Activated CD4-positive, alpha-beta T cell treated with anti-CD3 and anti-CD28 coated beads, Interleukin-2, amount 50 U/mL, for 16 hours (primary cell): ENCODE results near the gene LYPD6B.

Source experiments
- DNase-seq: peaks from one replicate; pipeline ENCODE4 v3.0.0-alpha.2; 2020

The LYPD6B gene

DNA sequence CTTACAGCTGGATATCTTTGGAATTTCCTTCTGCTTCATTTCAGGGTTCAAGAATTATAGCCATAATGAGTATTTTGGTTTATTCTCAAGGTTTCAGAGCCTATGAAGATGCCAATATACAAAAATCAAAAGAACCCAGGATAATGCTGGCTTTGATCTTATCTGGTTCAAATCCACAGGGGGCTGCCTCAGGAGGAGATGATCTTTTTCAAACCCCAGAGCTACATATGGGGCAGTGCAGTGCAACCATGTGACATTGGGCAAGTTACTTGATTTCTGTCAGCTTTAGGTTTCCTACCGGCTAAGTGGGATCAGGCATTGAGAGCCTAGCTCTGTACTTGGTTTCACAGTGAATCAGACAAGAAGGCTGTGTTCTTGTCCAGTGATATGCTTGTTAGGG is 23.0 kb upstream of the LYPD6B start:
- no peak for DNase-seq

DNA sequence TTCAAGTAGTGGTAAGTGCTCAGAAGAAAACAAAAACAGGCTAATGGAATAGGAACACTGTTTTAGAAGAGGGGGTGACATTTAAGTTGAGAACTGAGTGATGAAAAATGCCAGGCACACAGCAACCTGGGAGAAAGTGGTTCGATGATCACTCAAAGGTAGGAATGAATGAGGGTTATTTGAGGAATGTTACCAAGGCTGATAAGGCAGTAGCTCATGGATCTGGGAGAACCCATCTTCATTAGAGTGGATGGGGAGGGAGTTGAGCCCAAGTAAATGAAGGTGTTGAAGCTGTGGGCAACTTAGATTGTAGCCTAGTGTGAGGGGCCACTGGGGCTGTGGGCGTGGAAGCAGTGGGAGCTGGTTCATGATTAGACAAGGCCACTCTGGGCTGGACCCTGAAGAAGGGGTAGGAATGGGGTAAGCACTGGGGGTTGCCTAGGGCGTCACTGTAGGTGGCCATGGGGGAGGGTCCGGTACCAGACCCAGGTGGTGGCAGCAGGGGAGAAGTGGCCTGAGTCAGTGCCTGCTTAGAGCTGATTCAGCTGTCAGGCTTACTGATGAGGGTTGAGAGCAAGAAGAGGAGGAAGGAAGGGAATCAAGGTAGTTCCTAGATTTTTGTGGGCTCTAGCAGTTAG is 22.5 kb upstream of the LYPD6B start:
- DNase-seq, result no peak

DNA sequence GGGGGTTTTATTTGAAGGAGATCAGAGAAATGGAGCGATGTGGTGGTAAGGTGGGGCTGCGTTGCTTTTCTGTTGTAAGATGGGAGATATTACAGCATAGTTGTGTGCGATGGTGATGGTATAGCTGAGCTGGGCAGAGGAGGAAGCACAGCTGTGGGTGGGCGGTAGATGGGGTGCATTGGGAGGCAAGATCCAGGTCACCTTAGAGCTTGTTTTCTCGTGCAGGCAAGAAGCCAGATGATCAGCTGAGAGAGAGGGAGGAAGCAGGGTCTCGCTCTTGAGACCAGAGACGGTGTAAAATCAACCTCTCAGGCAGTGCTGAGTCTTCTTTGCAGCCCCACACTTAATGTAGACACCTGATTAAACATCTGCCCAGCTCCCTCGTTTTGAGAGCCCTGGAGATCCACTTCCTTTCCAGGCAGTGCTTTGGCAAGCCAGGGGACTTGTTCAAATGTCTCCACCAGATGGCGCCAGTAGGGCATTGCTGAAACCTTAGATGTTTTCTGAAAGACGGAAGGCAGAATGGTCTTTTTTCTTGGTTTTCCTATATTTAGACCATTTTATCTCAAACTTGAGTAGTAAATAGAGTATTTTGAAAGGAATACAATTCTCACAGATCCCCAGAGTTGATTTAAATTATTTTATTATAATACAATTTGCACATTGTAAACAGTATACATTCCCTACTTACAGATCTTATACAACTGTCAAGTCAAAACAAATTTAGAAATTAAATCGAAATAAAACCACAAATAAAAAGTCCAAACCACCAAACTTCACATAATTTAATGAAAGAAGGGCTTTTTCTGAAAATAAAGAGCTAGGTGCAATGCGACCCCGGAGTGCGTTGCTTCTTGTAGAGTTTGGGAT is 21.1 kb upstream of the LYPD6B start:
- peak; percentile 70 for DNase-seq

DNA sequence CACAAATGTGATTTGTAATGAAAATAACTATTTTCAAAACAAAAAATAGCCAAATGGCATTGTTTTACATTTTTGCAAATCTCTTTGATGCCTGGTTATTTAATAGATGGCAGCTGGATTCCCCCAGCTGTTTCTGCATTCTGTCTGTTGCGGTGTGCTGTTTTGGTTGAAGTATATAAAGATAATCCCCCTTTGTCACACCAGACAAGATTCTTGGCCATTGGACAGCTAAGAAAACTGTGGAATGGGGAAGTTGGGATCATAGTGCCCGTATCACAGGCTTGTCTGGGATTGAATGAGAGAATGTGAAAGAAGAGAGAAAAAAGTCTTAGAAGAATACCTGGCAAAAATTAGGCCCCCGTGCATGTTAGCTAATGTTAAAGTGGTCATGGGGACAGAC is 19.5 kb upstream of the LYPD6B start:
- DNase-seq, result no peak

DNA sequence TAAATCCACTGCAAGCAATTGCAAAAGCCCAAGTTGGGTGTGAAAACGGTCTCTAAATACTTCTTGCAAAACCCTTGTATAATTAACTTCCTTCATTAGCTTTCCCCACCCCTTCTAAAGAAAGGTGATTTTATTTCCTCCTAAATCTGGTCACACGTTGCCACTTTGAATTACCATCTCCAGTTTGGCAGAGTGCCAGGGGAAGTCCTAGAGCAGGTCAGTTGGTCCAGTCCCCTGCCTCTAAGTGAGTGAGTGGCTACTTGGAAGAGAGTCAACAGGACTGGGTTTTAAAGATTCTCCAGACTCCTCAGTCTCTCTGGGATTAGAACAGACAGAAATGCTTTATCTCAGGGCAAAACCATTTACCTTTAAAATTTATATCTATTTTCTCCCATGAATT is 18.7 kb upstream of the LYPD6B start:
- no peak for DNase-seq

DNA sequence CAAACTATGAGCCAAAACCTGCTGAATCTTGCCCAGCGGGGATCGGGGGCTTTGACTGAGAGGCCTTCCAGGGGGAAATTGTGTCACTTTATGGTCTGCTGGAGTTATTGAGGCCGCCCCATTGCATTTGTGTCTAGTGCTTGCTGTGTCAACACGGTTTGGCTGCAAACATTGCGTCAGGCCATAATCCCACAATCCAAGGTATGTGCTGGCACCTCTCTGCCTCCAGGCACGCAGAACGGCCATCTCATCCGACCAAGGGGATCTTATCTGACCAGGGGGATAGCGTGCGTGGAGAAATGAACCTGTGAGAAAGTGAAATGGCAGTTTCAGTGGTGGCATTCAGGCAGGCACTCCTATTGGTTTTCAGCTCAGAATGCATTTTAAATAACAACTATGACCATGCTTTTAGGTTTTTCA is 18.1 kb upstream of the LYPD6B start:
- DNase-seq, result no peak

DNA sequence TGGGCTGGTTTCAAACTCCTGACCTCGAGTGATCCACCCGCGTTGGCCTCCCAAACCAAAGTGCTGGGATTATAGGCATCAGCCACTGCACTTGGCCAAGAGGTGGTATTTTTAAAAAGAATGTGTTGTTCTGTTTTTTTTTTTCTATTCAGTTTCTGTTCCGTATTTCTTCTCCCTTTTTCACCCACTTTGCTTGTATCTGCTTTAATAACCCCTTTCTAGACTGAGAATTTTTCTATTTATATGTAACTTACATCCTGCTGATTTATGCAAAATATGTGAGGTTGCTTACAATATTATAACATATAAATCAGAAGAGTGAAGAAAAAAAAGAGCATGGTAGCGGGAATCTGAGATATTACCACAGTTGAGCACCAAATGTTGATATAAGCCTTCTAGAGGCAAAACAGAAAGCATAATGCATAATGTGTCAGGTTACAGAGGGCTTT is 17.2 kb upstream of the LYPD6B start:
- DNase-seq, result no peak

DNA sequence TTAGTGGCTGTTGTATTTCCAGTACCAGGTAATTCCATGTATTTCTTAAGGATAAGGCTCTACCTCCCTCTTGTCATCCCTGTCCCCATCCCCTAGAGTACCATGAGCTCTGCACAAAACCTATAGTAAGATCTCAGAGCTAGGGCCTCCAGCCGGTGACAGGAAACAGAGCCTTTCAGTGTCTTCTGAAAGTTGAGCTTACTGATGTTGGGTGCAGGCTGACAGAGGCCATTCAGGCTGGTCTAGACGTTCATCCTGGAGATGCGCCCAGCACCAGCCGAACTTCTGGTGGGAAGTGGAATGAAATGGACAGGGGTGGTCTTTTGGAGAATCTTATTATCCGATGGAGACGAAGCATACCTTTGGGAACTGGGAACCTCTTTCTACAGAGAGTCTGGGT is 16.7 kb upstream of the LYPD6B start:
- no peak for DNase-seq

DNA sequence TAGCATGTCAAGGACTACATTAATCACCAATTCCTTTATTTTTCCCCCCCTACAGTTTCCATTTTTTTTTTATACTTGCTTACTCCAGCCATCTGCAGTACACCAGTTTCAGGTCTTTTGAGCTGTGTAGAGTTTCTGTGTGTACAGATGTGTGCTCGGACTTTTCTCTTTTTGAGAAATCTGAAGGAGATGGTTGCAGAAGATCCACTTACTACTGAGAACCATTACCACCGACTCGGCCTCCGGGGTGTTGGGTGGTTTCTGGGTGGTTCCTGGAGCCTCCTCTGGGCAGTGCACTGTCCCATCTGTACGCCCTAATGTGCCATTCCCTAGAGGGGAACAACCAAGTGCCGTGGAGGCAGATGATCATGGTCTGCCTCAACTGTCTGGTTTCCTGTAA is 15.4 kb upstream of the LYPD6B start:
- no peak for DNase-seq

DNA sequence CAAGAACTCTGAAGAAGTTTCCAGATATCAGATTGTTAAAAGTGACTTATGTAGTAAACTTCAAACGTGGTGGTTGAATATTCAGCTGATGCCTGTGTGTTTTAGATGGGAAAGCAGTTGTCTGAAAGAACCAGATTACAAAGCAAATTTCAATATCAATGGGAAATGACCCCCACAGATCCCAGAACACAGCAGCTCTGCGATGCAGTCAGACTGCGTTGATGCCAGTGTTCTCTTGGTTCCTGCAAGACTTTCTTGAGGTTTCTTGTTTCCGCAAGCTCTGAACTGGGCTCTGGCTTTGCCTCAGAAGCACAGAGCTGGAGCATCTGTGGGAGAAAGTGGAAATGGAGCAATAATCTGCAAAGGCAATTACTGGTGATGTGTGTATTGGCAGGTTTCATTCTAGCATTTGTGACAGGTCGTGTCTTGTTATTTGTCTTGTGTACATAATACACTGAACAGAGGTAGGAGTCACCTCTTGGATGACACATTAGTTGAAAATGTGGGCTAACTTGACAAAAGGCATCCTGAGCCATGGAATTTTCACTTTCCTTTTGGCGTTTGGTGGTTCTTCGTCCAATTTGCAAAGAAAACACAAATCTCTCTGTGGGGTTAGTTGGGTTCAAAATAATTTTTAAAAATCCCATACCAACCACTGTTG is 10.8 kb upstream of the LYPD6B start:
- no peak for DNase-seq

DNA sequence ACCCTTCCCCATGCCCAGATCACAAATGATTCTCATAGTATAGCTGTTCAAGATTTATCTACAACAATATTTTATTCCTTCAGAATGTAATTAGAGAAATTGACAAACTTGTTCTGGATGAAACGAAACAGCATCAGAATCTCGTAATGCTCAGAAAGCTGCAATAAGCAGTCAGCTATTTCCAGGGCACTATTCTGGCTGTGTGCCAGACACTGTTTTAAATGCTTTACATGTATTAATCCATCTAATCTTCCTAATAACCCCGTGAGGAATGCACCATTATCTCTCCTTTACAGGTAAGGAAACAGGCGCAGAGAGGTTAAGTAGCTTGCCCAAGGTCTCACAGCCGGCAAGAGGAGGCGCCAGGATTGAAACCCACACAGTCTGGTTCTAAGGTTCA is 10.1 kb upstream of the LYPD6B start:
- DNase-seq, result no peak

DNA sequence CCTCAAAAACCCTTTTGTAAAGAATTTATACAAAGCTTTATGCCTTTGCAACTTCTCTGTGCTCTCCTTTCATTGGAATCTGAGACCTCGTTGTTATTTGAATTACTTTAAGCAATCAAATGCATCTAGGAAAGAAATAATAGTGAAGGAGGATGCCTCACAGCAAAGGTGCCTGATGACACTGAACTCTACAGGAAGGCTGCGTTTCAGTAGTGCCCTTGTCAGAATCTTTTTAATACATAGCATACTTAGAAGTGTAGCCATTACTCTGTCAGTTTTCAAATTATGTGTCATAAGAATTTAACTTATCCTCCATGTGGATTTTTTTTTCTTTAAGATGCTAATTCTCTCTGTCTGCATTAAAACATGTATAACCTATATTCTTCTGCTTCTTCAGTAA is 9.6 kb upstream of the LYPD6B start:
- no peak for DNase-seq

DNA sequence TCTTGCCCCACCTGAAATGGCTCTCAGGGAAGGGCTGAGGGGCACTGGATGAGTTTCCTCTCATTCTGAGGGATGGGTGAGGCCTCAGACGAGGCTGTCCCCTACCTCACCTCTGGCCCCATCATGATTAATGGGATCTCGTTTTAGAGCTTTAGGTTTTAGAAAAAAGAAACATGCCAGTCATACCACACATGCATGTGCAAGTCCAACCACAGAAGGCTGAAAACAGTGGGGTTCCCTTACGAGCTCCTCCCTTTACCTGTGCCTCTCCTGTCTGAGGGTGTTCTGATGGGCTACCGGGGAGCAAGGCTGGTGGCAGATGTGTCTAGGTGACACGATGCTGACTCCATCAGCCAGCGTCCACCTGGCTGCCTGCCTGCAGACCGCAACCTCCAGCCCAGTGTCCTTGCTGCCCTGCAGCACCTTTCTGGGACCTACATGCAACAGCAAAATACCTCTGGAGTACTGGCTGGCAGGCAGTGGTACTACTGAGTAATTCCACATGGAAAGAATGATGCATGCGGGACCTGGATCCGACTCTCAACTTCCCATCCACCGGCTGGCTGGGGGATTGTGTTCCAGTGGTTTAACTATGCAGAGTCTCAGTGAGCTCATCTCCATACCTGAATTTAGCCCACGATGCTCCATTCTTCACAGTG is 9.1 kb upstream of the LYPD6B start:
- no peak for DNase-seq

DNA sequence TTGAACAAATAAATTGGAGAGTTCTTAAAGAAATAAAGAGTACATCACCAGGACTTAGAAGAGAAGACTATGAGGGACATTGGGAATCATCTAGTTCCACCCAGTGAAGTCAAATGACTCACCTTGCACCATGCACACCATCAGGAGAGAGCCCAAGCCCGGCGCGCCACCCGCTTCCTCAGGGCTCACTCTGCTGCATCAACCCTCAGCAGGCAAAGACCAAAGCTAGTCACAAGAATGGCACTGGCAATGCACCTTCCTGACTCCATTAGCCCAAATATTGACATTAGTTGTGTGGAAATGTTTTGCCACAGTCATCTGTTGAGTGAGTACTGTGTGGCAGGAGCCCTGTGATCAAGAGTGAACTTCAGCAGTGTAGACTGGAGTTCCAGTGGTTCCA is 7.1 kb upstream of the LYPD6B start:
- DNase-seq, result no peak

DNA sequence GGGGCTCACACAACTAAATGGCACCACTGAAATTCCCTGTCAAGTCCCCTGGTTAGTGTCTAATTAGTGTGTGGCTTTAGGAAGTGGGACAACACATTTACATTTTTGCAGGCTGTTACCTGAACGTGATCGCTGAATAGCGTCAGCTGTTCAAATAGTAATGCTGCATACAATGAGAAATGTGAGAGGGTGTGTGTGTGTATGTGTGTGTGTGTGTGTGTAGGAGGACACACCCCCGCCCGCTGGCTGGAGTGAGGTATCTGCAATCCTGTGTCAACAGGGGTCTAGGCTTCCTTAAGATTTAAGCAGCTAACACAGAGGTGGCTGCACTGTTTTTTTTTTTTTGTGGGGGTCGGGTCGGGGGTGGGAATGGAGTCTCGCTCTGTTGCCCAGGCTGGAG is 4.8 kb upstream of the LYPD6B start:
- no peak for DNase-seq

DNA sequence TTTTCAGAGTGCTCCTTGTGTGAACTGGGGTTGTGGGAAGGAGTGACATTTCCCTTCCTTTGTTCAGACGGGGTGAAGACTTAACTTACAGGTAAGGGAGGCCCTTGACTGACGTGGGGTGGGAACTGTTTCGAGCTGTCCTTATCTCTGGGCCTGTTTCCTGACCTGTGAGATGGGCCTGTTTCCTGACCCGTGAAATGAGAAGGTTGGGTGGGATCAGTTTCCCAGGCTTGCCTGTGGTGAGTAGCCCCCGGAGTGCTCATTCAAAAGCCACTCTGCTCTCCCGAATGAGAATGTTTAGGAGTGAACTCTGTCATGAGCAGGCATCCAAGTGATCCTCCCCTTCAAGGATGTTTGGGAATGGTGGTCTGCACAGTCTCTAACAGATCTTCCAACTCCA is 4.1 kb upstream of the LYPD6B start:
- no peak for DNase-seq

DNA sequence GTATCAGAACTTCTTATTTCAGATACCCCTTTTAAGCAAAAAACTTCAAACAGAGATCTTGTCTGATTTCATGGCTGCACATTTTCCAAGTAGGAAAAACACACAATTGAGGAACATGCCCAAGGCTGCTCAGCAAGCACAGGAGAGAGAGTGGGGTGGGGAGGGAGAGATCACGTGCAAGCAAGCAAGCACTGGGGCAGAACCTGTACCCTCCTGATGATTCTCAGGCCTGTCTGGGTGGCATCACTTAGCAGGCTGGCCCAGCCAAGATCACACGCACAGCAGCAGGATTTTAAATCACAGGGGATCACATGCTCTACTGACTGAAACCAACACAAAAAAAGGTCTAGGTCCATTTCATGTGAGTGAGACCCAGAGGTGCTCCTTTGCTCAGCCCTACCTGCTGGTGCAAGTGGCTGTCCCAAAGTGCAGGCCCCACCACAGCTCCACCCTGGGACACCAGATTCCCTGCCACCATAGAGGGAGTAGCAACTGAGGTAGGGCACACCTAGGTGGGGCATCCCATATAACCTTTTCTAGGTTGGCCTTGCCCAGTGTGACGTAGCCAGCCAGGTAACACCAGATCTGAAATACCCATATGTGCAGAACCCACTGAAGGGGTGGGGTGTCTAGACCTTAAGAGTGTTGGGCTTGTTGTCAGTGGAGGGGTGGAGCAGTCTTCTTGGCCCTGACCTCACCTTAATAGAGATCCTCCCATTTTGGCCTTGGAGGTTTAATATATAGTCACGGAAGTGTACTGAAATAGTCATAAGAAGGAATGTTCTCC is 1.8 kb upstream of the LYPD6B start:
- DNase-seq, result no peak

DNA sequence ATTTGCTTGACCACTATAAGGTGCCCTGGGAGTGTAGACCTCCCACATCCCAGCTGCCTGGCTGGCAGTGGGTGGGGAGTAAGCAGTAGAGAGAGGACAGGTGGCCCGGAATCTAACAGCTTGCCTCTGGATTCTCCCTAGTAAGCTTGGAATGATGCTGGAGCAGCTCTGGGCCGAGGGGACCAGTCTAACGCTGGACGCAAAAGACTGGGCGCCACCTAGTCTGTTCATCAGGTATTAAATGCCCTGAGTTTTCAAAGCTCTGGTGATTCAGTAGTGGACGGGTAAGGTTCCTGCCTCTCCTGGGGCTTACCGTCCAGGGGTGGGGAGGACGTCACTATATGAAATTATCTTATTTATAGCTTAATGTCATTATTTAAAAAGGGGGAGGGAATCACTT is 648 bp upstream of the LYPD6B start:
- no peak for DNase-seq

DNA sequence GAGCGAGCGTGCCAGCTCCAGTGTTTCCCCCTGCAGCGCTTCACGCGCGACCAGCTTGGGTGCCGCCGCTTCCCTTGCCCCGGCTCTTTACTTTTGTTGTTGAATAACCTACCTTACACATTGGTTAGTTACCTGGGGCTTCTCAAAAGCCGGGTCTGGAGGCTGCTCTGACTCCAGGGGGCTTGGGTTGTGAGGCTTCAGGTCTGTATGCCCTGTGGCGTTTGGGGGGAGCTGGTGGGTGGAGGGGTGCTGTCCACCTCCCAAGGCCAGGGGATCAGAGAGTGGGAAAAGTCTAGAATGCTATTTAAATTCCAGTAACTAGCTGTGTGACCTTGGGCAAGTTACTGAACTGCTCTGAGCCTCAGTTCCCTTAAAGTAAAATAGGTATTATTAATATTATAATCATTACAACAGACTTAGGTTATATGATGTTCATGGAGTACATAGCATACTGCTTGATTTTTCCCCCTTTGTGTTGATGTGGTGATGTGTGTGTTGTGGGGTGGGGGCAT is 770 bp downstream of the LYPD6B start:
- no peak for DNase-seq

DNA sequence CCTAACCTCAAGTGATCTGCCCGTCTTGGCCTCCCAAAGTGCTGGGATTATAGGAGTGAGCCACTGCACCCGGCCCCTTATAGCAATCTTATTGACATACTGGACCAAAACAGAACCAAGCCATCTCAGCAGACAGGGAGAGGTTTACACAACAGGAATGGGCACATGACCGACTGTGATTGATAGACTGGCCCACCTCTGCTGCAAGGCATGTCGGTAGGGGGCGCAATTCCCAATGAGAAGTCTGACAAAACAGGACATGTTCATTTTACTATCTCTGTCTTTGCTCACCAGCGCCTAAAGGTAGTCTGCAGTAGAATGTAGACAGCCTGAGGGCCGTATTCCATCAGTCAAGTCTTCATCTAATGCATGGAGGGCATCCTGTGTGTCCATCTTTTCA is 2.0 kb downstream of the LYPD6B start:
- DNase-seq, result peak; percentile 52

DNA sequence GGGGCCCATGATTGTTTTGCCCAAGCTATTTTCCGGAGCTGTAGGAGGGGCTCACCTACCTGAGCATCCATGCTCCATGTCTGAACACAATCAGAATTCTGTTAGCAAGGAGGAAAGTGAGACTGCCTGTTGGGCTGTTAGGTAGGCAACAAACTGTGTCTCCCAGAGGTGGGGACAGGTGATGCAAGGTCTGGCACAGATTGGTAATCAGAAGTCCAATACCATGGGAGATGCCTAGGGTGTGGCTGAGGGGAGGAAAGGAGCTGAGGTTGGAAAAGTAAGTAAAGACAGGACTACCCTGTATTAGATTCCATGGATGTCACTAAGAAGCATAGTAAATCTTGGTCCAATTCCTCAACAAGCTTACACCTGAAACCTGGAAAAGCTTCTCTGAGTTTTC is 3.0 kb downstream of the LYPD6B start:
- no peak for DNase-seq

DNA sequence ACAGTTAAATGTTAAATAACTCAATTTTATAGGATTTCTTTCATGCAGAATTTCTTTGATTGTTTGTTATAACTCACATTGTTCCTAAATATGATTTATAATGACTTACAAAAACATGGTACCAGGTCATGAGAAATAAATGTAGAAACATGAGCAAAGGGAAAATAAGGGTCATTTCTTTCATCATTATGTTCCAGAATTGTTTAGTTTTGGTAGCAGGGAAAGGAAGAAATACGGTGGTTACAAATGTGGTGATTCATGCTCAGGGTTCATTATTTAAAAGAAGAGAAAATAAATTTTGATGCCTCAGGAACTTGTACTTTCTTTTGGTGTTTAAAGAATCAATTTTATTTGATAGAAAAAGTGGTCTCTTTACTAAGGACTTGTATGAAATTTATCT is 4.4 kb downstream of the LYPD6B start:
- no peak for DNase-seq

DNA sequence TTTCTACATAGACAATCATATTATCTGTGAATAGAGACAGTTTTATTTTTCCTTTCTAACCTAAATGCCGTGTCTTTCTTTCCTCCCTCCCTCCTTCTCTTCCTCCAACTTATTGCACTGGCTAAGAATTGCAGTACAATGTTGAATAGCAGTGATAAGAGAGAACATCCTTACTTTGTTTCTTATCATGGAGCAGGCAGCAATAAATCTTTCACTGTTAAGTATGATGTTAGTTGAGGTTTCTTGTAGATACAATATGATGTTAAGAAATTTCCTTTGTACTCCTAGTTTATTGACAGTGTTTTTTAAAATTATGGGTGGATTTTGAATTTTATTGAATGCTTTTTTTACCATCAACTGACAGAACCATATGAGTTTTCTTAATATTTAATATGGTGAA is 6.0 kb downstream of the LYPD6B start:
- no peak for DNase-seq
